IMR-90 (cell line): ENCODE data around the gene PTBP1. TPM values are rescaled to one million over a fixed set of nuclear protein-coding genes. Genes with fewer than 3 reads are reported as not detected.

Experiments used
- ATAC-seq: fragments of 200-7000 bp; cut with Tn5 transposase; 2 replicates; pipeline ENCODE4 v1.9.1; 2020; ENCODE audit warnings: low read depth, mild to moderate bottlenecking, moderate library complexity
- BruUV-seq: library from RNA; stranded (reverse); fragments of 400-500 nt; replicated peaks from 2 replicates; lab custom pipeline; 2021; lab: Mats Ljungman, UMichigan
- CTCF ChIA-PET: fragments of 300-600 bp; formaldehyde crosslinking; extraction: SDS; loops from one replicate; lab custom pipeline; 2021; ENCODE audit warnings: antibody characterized with exemption; lab: Yijun Ruan, JAX
- POLR2A ChIA-PET: fragments of 300-600 bp; sonication (Branson Sonifier 250); formaldehyde crosslinking; loops from one replicate; lab custom pipeline; 2022; ENCODE audit warnings: antibody characterized with exemption; ENCODE audit not compliant: unreplicated experiment; lab: Charles Lee
- DNase-seq: peaks from one replicate; pipeline ENCODE4 v3.0.0; 2013
- H2AFZ ChIP-seq: replicated peaks from 2 replicates; pipeline ENCODE3; 2013; ENCODE audit warnings: low read length, mild to moderate bottlenecking; ENCODE audit not compliant: poor library complexity
- H2AK5ac ChIP-seq: 2 replicates; pipeline ENCODE4 v1.6.1; 2013; ENCODE audit warnings: low read depth, low read length, inconsistent platforms
- H2AK9ac ChIP-seq: replicated peaks from 2 replicates; pipeline ENCODE3; 2013; ENCODE audit warnings: mild to moderate bottlenecking, low read depth, low read length, moderate library complexity; ENCODE audit not compliant: poor library complexity
- H2BK120ac ChIP-seq: 2 replicates; pipeline ENCODE4 v1.6.1; 2013; ENCODE audit warnings: low read depth, low read length, inconsistent platforms
- H2BK15ac ChIP-seq: 3 replicates; pipeline ENCODE4 v1.6.1; 2013; ENCODE audit warnings: low read depth, low read length, inconsistent platforms
- H2BK20ac ChIP-seq: 2 replicates; pipeline ENCODE4 v1.6.1; 2013; ENCODE audit warnings: low read depth, mild to moderate bottlenecking, inconsistent platforms, low read length, moderate library complexity
- H2BK5ac ChIP-seq: 2 replicates; pipeline ENCODE4 v1.6.1; 2013; ENCODE audit warnings: mild to moderate bottlenecking, low read depth, low read length, inconsistent platforms; ENCODE audit not compliant: poor library complexity, severe bottlenecking
- H3K14ac ChIP-seq: replicated peaks from 2 replicates; pipeline ENCODE4 v1.6.1; 2013; ENCODE audit warnings: low read depth, low read length, inconsistent platforms
- H3K18ac ChIP-seq: 2 replicates; pipeline ENCODE4 v1.6.1; 2013; ENCODE audit warnings: low read depth, low read length, control low read depth
- H3K23ac ChIP-seq: 2 replicates; pipeline ENCODE4 v1.6.1; 2013; ENCODE audit warnings: low read depth, low read length, inconsistent platforms
- H3K27ac ChIP-seq: 2 replicates; pipeline ENCODE4 v1.5.1; 2013; ENCODE audit warnings: mild to moderate bottlenecking, control low read depth, low read length; ENCODE audit not compliant: insufficient read depth
- H3K27me3 ChIP-seq: 2 replicates; pipeline ENCODE4 v1.6.1; 2013; ENCODE audit warnings: low read length; ENCODE audit not compliant: control insufficient read depth, insufficient read depth
- H3K36me3 ChIP-seq: 2 replicates; pipeline ENCODE4 v1.6.1; 2013; ENCODE audit warnings: low read length, mixed read lengths; ENCODE audit not compliant: control insufficient read depth, insufficient read depth
- H3K4ac ChIP-seq: 2 replicates; pipeline ENCODE4 v1.6.1; 2013; ENCODE audit warnings: low read depth, low read length, inconsistent platforms
- H3K4me1 ChIP-seq: 2 replicates; pipeline ENCODE4 v1.6.1; 2013; ENCODE audit warnings: low read length, mixed read lengths; ENCODE audit not compliant: control insufficient read depth, insufficient read depth
- H3K4me2 ChIP-seq: 2 replicates; pipeline ENCODE4 v1.6.1; 2013; ENCODE audit warnings: low read depth, mild to moderate bottlenecking, control low read depth, low read length, moderate library complexity
- H3K4me3 ChIP-seq: 2 replicates; pipeline ENCODE4 v1.5.1; 2013; ENCODE audit warnings: low read depth, mild to moderate bottlenecking, control low read depth, low read length, moderate library complexity; ENCODE audit not compliant: insufficient read depth
- H3K56ac ChIP-seq: 2 replicates; pipeline ENCODE4 v1.6.1; 2013; ENCODE audit warnings: low read length, inconsistent platforms; ENCODE audit not compliant: insufficient read depth; ENCODE audit errors: extremely low read depth
- H3K79me1 ChIP-seq, 2 experiments: 2 replicates each; pipeline ENCODE4 v1.6.1; 2013; ENCODE audit warnings: low read length in 2 of 2, inconsistent platforms in 1 of 2, low read depth in 1 of 2
- H3K9ac ChIP-seq: 2 replicates; pipeline ENCODE4 v1.6.1; 2013; ENCODE audit warnings: low read depth, low read length, control low read depth
- H3K9me1 ChIP-seq: 2 replicates; pipeline ENCODE4 v1.6.1; 2013; ENCODE audit warnings: low read length, inconsistent platforms; ENCODE audit not compliant: insufficient read depth
- H3K9me3 ChIP-seq: 2 replicates; pipeline ENCODE4 v1.6.1; 2013; ENCODE audit warnings: low read length; ENCODE audit not compliant: control insufficient read depth, insufficient read depth
- H4K20me1 ChIP-seq: 2 replicates; pipeline ENCODE4 v1.6.1; 2013; ENCODE audit warnings: low read length, inconsistent platforms; ENCODE audit not compliant: insufficient read depth
- H4K5ac ChIP-seq: 2 replicates; pipeline ENCODE4 v1.6.1; 2013; ENCODE audit warnings: mild to moderate bottlenecking, low read depth, low read length, control low read depth
- H4K8ac ChIP-seq, 2 experiments: 2 replicates each; pipeline ENCODE4 v1.6.1; 2013; ENCODE audit warnings: low read depth in 2 of 2, low read length in 2 of 2, control low read depth in 1 of 2, inconsistent platforms in 1 of 2
- H4K91ac ChIP-seq: 2 replicates; pipeline ENCODE4 v1.6.1; 2013; ENCODE audit warnings: low read depth, low read length, inconsistent platforms; ENCODE audit not compliant: insufficient read depth
- CEBPB ChIP-seq: IDR thresholded peaks from 2 replicates; pipeline ENCODE4 v1.6.1; 2012; ENCODE audit warnings: low read depth, low read length, improper control_type of control experiment
- CTCF ChIP-seq: conservative IDR thresholded peaks from 2 replicates; pipeline ENCODE4 v1.5.1; 2012; ENCODE audit warnings: mild to moderate bottlenecking, low read depth, low read length, improper control_type of control experiment
- ELK1 ChIP-seq: fragments of 150-350 bp; IDR thresholded peaks from 2 replicates; pipeline ENCODE4 v1.6.1; 2016; ENCODE audit warnings: low read depth, mild to moderate bottlenecking, low read length, moderate library complexity, borderline replicate concordance
- FOS ChIP-seq: fragments of 150-350 bp; IDR thresholded peaks from 2 replicates; pipeline ENCODE4 v1.6.1; 2016; ENCODE audit warnings: low read depth, low read length
- MAZ ChIP-seq: IDR thresholded peaks from 2 replicates; pipeline ENCODE4 v1.6.1; 2012; ENCODE audit warnings: low read depth, mild to moderate bottlenecking, low read length, improper control_type of control experiment, moderate library complexity, borderline replicate concordance
- MXI1 ChIP-seq: IDR thresholded peaks from 2 replicates; pipeline ENCODE4 v1.6.1; 2012; ENCODE audit warnings: low read depth, mild to moderate bottlenecking, low read length, moderate library complexity, borderline replicate concordance
- NFE2L2 ChIP-seq: fragments of 150-350 bp; IDR thresholded peaks from 2 replicates; pipeline ENCODE4 v1.6.1; 2016; ENCODE audit warnings: low read depth, mild to moderate bottlenecking, low read length
- RCOR1 ChIP-seq: IDR thresholded peaks from 2 replicates; pipeline ENCODE4 v1.6.1; 2012; ENCODE audit warnings: mild to moderate bottlenecking, low read length, improper control_type of control experiment; ENCODE audit not compliant: insufficient replicate concordance
- SMC3 ChIP-seq: fragments of 150-350 bp; IDR thresholded peaks from 2 replicates; pipeline ENCODE4 v1.6.1; 2016; ENCODE audit warnings: low read depth, mild to moderate bottlenecking, antibody characterized with exemption, low read length, moderate library complexity
- USF2 ChIP-seq: fragments of 150-350 bp; IDR thresholded peaks from 2 replicates; pipeline ENCODE4 v1.6.1; 2017; ENCODE audit warnings: mild to moderate bottlenecking, antibody characterized with exemption, low read length, low read depth
- WGBS, 2 experiments: methylation state at CpG; one replicate each; pipeline versions ENCODE4 v1.1.5 to v1.1.7; 2013; ENCODE audit warnings: missing lambda C conversion rate in 2 of 2; ENCODE audit not compliant: insufficient read length in 1 of 2; ENCODE audit errors: extremely low coverage in 2 of 2; 5-methylcytosine and 5-hydroxymethylcytosine counted together
- dilution Hi-C: fragments of 300-500 bp; cut with HindIII; formaldehyde crosslinking; loops from one replicate; pipeline ENCODE4 v1.14.3; 2018; ENCODE audit warnings: low sequenced_read_pairs; ENCODE audit not compliant: unreplicated experiment
- in situ Hi-C: fragments of 300-500 bp; cut with MboI; formaldehyde crosslinking; loops from 3 replicates; pipeline ENCODE4 v1.14.3; 2019; ENCODE audit warnings: low sequenced_read_pairs, inconsistent platforms, mixed read lengths
- intact Hi-C: fragments of 100-400 bp; cut with micrococcal nuclease; formaldehyde crosslinking; loops from 2 replicates; pipeline ENCODE4 v1.10.0; 2022
- polyA plus RNA-seq, 3 experiments: library from polyadenylated mRNA; depleted of rRNA; stranded (reverse); fragments of >200 nt; gene quantifications; 2 replicates each; pipeline ENCODE4 v1.2.3, GENCODE V29; 2012; ENCODE audit warnings: low replicate concordance in 1 of 3
- total RNA-seq: library from RNA; depleted of rRNA; stranded (reverse); fragments of >200 nt; gene quantifications from 2 replicates; pipeline ENCODE4 v1.2.3, GENCODE V29; 2012

Gene PTBP1
- total and polyA plus RNA-seq, 2 of the 4 experiments (the other 2 are of a cell fraction) = 146 to 269 TPM

GRCh38 chr19:840519-841206, 43.4 kb downstream of the PTBP1 start, which contains the start of gene PRTN3:
PRTN3 (plus strand) TSS chr19:840999; CDS start chr19:841009, 10 bp downstream.
- in situ Hi-C loops = no loop called here

More at GRCh38 chr19:840519-841206, 43.4 kb downstream of the PTBP1 start, which contains the start of gene PRTN3:
- Histone ChIP-seq H4K91ac (no peak within 1 kb of the TSS), H3K4ac (no peak within 1 kb of the TSS), H3K56ac (no peak within 1 kb of the TSS), H3K14ac (no peak within 1 kb of the TSS), H4K8ac (no peak within 1 kb of the TSS), H4K20me1 (no peaks in the 10 kb centered on the region; the same call in 1 of the 2 replicates), H4K5ac (no peak within 1 kb of the TSS), H3K27ac (no peak within 1 kb of the TSS), H2AFZ (no peak within 1 kb of the TSS), H3K18ac (no peak within 1 kb of the TSS), H2AK9ac (no peak within 1 kb of the TSS), H3K4me3 (no peak within 1 kb of the TSS), H3K27me3 (peaks cover 21% of the 10 kb centered on the region), H3K9ac (no peak within 1 kb of the TSS), H3K36me3 (no peaks in the 10 kb centered on the region), H2BK15ac (no peak within 1 kb of the TSS), H3K4me2 (no peak within 1 kb of the TSS), H2AK5ac (no peak within 1 kb of the TSS), H3K23ac (no peak within 1 kb of the TSS), H2BK20ac (no peak within 1 kb of the TSS), H3K9me1 (no peaks in the 10 kb centered on the region), H2BK5ac (no peak within 1 kb of the TSS), H2BK120ac (no peak within 1 kb of the TSS), H3K79me1 (no peaks in the 10 kb centered on the region), H3K9me3 (no peaks in the 10 kb centered on the region), H3K4me1 (peaks cover 2% of the 10 kb centered on the region; the same call in 1 of the 2 replicates)
- BruUV-seq = no TSS peak
- CTCF ChIA-PET = no interaction called here
- ATAC-seq (no peak), DNase-seq (no peak)
- dilution Hi-C loops = no loop called here
- whole genome bisulfite sequencing, 2 experiments = 69% methylated on average over 7 of the region's 24 CpGs; no CpG with 5 or more reads in 1 of the 2 experiments
- intact Hi-C loops = no loop called here
- POLR2A ChIA-PET = interaction anchor here (0.5 kb wide), 1 partner anchor 57 kb away, joined by 8 read pairs; no protein-coding TSS in a partner anchor
- TF ChIP-seq NFE2L2 = no peak
- TF ChIP-seq FOS = no peak
- TF ChIP-seq CTCF = no peak
- no peak for TF ChIP-seq USF2
- no peak for TF ChIP-seq RCOR1
- TF ChIP-seq SMC3 = no peak
- TF ChIP-seq MAZ = no peak
- no peak for TF ChIP-seq CEBPB
- no peak for TF ChIP-seq MXI1
- no peak for TF ChIP-seq ELK1
